ENCODE data around the gene ACSM4.
"Not testable (repeated sequence)": the region's sequence is repeated elsewhere in the genome, so short reads cannot be mapped to it uniquely, and the experiment has no call there.

ACSM4 gene, protein sequence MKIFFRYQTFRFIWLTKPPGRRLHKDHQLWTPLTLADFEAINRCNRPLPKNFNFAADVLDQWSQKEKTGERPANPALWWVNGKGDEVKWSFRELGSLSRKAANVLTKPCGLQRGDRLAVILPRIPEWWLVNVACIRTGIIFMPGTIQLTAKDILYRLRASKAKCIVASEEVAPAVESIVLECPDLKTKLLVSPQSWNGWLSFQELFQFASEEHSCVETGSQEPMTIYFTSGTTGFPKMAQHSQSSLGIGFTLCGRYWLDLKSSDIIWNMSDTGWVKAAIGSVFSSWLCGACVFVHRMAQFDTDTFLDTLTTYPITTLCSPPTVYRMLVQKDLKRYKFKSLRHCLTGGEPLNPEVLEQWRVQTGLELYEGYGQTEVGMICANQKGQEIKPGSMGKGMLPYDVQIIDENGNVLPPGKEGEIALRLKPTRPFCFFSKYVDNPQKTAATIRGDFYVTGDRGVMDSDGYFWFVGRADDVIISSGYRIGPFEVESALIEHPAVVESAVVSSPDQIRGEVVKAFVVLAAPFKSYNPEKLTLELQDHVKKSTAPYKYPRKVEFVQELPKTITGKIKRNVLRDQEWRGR

DNA sequence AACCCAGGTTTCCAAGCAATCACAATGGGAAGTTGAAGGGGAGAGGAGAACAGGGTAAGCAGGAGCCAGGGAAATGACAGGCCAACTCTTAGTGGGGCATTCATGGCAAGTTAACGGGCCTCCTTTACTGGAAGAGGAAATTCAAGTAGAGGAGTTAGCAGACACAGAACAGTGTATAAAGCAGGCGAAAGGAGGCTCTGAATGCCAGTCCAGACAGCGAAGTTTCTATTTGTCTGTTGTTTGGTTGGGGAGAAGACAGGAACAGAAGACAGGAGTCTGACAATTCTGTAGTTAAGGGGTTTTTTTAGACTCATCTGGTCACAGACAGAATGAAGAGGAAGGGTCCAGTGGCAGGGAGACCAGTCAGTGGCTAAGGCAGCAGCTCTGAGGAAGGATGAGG is at the start of gene ACSM4:
Gene ACSM4, plus strand, starts transcription at position 301 of the 400 bp plus-strand sequence. CDS start 260 bp downstream, outside the sequence.
- DNase-seq (ENCODE audit: low spot score in 2 of 2), result no peak
- ATAC-seq, result no peak
- H3K36me3 Mint-ChIP-seq, result no peaks in the 10 kb centered on the region
- H3K9me3 Mint-ChIP-seq, result no peaks in the 10 kb centered on the region
- H3K4me1 Mint-ChIP-seq, result no peaks in the 10 kb centered on the region
- H3K27ac Mint-ChIP-seq, result no peak within 1 kb of the TSS
- no peak within 1 kb of the TSS for H3K4me3 Mint-ChIP-seq

- DNase-seq (ENCODE audit: low spot score in 2 of 2) (no peak), ATAC-seq (no peak)
- H3K9me3 Mint-ChIP-seq, result no peaks in the 10 kb centered on the region
- no peaks in the 10 kb centered on the region for H3K36me3 Mint-ChIP-seq
- no peak overlapping the region for H3K4me3 Mint-ChIP-seq
- H3K4me1 Mint-ChIP-seq, result no peaks in the 10 kb centered on the region
- H3K27ac Mint-ChIP-seq, result no peak overlapping the region
Measured at GRCh38 chr12:7259060-7259459, 44.8 kb upstream of the ACSM4 start.

GRCh38 chr12:7264538-7264937 is 39.3 kb upstream of the ACSM4 start:
- ATAC-seq, result no peak
- DNase-seq (ENCODE audit: low spot score in 2 of 2), result no peak
- H3K4me1 Mint-ChIP-seq, result no peaks in the 10 kb centered on the region
- H3K27ac Mint-ChIP-seq, result no peak overlapping the region
- H3K4me3 Mint-ChIP-seq, result no peak overlapping the region
- no peaks in the 10 kb centered on the region for H3K36me3 Mint-ChIP-seq
- no peaks in the 10 kb centered on the region for H3K9me3 Mint-ChIP-seq

DNA sequence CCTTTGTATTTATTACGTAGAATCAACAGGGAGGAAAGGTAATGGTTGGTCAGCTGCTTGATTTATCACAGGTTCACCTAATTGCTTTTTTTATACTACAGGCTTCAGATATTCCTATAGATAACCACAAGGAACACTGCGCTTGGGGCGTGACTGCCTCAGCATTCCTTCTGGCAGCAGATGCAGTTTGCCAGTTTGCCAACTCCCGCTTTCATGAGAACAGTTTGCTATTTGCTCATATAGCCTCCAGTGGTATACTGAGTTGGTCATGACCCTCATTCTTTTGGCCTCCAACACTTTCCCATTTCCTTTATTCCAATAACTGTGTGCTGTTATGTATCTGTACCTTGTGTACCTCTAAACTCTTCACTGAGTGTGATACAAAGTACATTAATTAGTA is 38.6 kb upstream of the ACSM4 start:
- ATAC-seq, result no peak

DNA sequence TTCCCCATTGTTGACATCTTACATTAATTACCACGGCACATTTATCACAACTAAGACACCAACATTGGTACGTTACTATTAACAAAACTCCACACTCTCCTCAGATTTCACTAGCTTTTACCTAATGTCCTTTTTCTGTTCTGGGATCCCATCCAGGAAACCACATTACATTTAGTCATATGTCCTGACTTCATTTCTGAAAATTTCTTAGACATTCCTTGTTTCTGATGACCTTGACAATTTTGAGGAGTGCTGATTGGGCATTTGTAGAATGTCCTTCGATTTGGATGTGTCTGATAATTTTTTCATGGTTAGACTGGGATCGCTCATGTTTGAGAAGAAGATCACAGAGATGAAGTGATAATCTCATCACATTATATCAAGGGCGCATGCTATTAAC is 34.6 kb upstream of the ACSM4 start:
- Mint-ChIP-seq H3K9me3 (no peaks in the 10 kb centered on the region), H3K4me1 (no peaks in the 10 kb centered on the region), H3K4me3 (no peak overlapping the region), H3K36me3 (no peaks in the 10 kb centered on the region), H3K27ac (no peak overlapping the region)
- ATAC-seq (no peak), DNase-seq (ENCODE audit: low spot score in 2 of 2) (no peak)

More for the DNA sequence above, 38.6 kb upstream of the ACSM4 start:
- no peaks in the 10 kb centered on the region for H3K36me3 Mint-ChIP-seq
- no peaks in the 10 kb centered on the region for H3K4me1 Mint-ChIP-seq
- DNase-seq (ENCODE audit: low spot score in 2 of 2), result no peak
- no peaks in the 10 kb centered on the region for H3K9me3 Mint-ChIP-seq
- H3K4me3 Mint-ChIP-seq, result no peak overlapping the region
- no peak overlapping the region for H3K27ac Mint-ChIP-seq

GRCh38 chr12:7271893-7272514 is 31.9 kb upstream of the ACSM4 start:
- no peak overlapping the region for H3K4me3 Mint-ChIP-seq
- H3K36me3 Mint-ChIP-seq, result no peaks in the 10 kb centered on the region
- DNase-seq (ENCODE audit: low spot score in 2 of 2), result no peak
- H3K27ac Mint-ChIP-seq, result no peak overlapping the region
- no peak for ATAC-seq
- H3K9me3 Mint-ChIP-seq, result no peaks in the 10 kb centered on the region
- H3K4me1 Mint-ChIP-seq, result no peaks in the 10 kb centered on the region

GRCh38 chr12:7275482-7275881 is 28.4 kb upstream of the ACSM4 start:
- DNase-seq (ENCODE audit: low spot score in 2 of 2); H3K4me3 Mint-ChIP-seq; ATAC-seq; H3K27ac Mint-ChIP-seq; H3K9me3 Mint-ChIP-seq; H3K36me3 Mint-ChIP-seq; H3K4me1 Mint-ChIP-seq: not testable (repeated sequence)

DNA sequence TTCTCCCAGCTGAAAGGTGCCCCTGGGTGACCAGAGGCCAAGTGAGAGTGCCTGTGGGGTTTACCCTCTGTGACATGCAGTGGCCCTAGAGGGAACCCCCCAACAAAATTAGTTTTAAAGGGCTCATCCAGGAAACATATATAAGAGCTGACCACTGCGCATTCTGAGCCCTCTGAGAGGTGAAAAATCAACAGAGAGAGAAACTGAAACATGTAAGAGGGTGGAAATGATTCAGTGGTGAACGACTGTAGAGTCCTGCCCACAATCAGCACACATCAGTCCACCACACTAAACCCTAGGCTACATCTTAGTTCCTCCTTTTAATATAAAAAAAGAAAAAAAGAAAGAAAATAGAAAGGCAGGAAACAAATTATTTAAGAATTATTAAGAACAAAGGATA is 21.0 kb upstream of the ACSM4 start:
- H3K4me3 Mint-ChIP-seq, result no peak overlapping the region
- H3K36me3 Mint-ChIP-seq, result no peaks in the 10 kb centered on the region
- peaks cover 11% of the 10 kb centered on the region for H3K9me3 Mint-ChIP-seq
- DNase-seq (ENCODE audit: low spot score in 2 of 2) (no peak), ATAC-seq (no peak)
- H3K4me1 Mint-ChIP-seq, result no peaks in the 10 kb centered on the region
- no peak overlapping the region for H3K27ac Mint-ChIP-seq

DNA sequence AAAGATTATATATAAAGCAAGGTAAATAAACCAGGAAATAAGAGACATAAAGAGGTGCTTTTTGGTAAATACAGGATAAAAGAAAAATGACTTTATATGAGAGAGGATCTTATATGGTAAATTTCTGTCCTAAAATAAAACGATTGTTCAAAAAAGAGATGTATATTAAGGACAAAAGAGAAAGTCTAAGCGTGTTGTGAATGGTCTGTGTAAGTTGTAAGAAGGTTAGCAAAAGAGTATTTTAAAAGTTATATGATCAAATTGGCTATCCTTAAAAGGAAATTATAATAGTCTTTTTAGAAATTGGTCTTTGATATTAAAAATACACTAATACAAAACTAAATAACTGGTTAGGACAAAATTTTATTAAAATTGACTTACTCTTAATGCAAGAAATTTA is 14.1 kb upstream of the ACSM4 start:
- DNase-seq (ENCODE audit: low spot score in 2 of 2) (no peak), ATAC-seq (no peak)
- no peaks in the 10 kb centered on the region for H3K4me1 Mint-ChIP-seq
- no peak overlapping the region for H3K27ac Mint-ChIP-seq
- H3K9me3 Mint-ChIP-seq, result peaks cover 12% of the 10 kb centered on the region
- no peaks in the 10 kb centered on the region for H3K36me3 Mint-ChIP-seq
- no peak overlapping the region for H3K4me3 Mint-ChIP-seq

GRCh38 chr12:7290588-7290987 is 13.3 kb upstream of the ACSM4 start:
- not testable (repeated sequence) for DNase-seq (ENCODE audit: low spot score in 2 of 2); H3K27ac Mint-ChIP-seq; ATAC-seq; H3K4me1 Mint-ChIP-seq; H3K4me3 Mint-ChIP-seq; H3K36me3 Mint-ChIP-seq
- peaks cover 11% of the 10 kb centered on the region for H3K9me3 Mint-ChIP-seq

- Mint-ChIP-seq H3K36me3 (no peaks in the 10 kb centered on the region), H3K27ac (no peak overlapping the region), H3K9me3 (peaks cover 3% of the 10 kb centered on the region), H3K4me1 (no peaks in the 10 kb centered on the region), H3K4me3 (no peak overlapping the region)
- ATAC-seq, result no peak
- DNase-seq (ENCODE audit: low spot score in 2 of 2), result no peak
Measured at GRCh38 chr12:7292300-7292699, 11.6 kb upstream of the ACSM4 start.

GRCh38 chr12:7293670-7294069 is 10.2 kb upstream of the ACSM4 start:
- ATAC-seq (no peak), DNase-seq (ENCODE audit: low spot score in 2 of 2) (no peak)
- Mint-ChIP-seq H3K27ac (no peak overlapping the region), H3K36me3 (no peaks in the 10 kb centered on the region), H3K9me3 (peaks cover 3% of the 10 kb centered on the region), H3K4me3 (no peak overlapping the region), H3K4me1 (no peaks in the 10 kb centered on the region)

- no peaks in the 10 kb centered on the region for H3K36me3 Mint-ChIP-seq
- H3K4me3 Mint-ChIP-seq, result no peak overlapping the region
- no peak for ATAC-seq
- H3K27ac Mint-ChIP-seq, result no peak overlapping the region
- no peaks in the 10 kb centered on the region for H3K4me1 Mint-ChIP-seq
- no peak for DNase-seq (ENCODE audit: low spot score in 2 of 2)
- H3K9me3 Mint-ChIP-seq, result peaks cover 1% of the 10 kb centered on the region
Measured at GRCh38 chr12:7295529-7295928, 8.3 kb upstream of the ACSM4 start.

DNA sequence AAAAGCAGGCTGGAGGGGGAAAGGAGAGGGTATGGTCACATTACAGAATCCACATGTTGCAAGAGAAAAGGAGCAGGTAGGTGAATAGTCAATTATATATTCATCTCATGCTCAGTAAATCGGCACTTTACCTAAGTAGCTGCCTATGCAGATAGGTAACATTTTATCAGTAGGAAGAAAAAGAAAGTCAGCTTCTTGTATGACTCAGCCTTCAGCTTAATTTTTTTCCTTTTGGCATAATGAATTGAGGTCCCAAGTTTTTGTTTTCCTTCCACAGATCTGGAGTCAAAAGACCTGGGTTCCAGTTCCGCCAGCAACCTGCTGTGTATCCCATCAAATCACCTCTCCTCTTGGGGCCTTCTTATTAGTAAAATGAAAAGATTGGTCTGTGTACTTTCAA is 6.0 kb upstream of the ACSM4 start:
- H3K9me3 Mint-ChIP-seq, result no peaks in the 10 kb centered on the region
- H3K4me3 Mint-ChIP-seq, result no peak overlapping the region

DNA sequence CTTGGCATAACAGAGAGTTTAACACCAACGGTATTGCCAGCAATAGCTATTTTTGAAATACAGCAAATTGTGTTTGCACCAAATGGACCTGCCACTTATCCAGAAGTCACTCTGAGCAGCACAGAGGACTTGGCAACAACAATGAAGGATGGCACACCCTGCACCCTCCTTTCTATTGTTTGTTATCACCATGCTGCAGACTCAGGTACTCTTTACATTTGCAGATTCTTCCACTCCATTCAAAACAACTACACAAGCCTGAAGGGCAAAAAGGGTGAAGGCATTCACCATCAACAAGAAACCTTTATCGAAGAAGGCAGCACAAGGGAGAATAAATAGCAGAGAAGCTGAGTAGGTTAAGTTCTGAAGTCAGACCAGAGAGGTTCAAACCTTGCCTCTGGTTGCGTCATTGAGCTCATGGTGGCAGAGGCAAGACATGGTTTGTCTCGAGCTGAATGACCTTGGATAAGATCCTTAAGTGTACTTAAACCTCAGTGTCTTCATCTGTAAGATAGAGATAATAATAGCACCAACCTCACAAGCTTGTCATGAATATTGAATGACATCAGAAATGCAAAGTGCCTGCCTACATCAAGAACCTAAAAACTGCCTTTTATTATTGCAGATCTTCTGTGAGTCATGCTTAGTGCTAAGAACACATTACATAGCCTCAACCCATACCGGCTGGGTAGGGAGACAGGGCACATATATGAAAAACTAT is 1.4 kb upstream of the ACSM4 start:
- H3K36me3 Mint-ChIP-seq, result no peaks in the 10 kb centered on the region
- no peak overlapping the region for H3K4me3 Mint-ChIP-seq
- ATAC-seq (no peak), DNase-seq (ENCODE audit: low spot score in 2 of 2) (no peak)
- no peaks in the 10 kb centered on the region for H3K4me1 Mint-ChIP-seq
- no peak overlapping the region for H3K27ac Mint-ChIP-seq
- H3K9me3 Mint-ChIP-seq, result no peaks in the 10 kb centered on the region

More for the DNA sequence above, 6.0 kb upstream of the ACSM4 start:
- DNase-seq (ENCODE audit: low spot score in 2 of 2), result no peak
- ATAC-seq, result no peak
- Mint-ChIP-seq H3K4me1 (no peaks in the 10 kb centered on the region), H3K27ac (no peak overlapping the region), H3K36me3 (no peaks in the 10 kb centered on the region)
